ENCODE measurements around the gene ABCG4. TPM values are rescaled to one million over a fixed set of nuclear protein-coding genes. Genes with fewer than 3 reads are reported as not detected.

The ABCG4 gene
- total RNA-seq, 1 experiment from 2014 or later = 1.9 TPM

GRCh38 chr11:119189393-119189792, 40.5 kb downstream of the ABCG4 start:
- ChIA-PET RAD21 (ENCODE audit: low non-redundant PET in 1 of 2, low total read pairs in 2 of 2, uncharacterized antibody in 2 of 2, unreplicated experiment in 2 of 2) (no interaction called here), POLR2A (no interaction called here), CTCF (interaction anchor here (2.2 kb wide), 1 partner anchor 17 kb away, joined by 5 read pairs; the partner anchor contains the start of gene CBL)
- Histone ChIP-seq H3K4me1 (ENCODE audit: control insufficient read depth in 1 of 2, insufficient read depth in 2 of 2, low read length in 2 of 2) (peaks cover 4 to 17% of the 10 kb centered on the region in 2 experiments; a peak in 3 of 4 replicates), H4K20me1 (ENCODE audit: insufficient read depth) (no peaks in the 10 kb centered on the region), H3K4me2 (ENCODE audit: low read length) (0 out of 2 replicates have a peak overlapping the region, but pooled peaks have one; percentile 5), H3K9me3 (ENCODE audit: control insufficient read depth in 1 of 2, insufficient read depth in 1 of 2, low read depth in 1 of 2, low read length in 2 of 2) (no peaks in the 10 kb centered on the region), H3K79me2 (ENCODE audit: insufficient read depth, low read length) (no peaks in the 10 kb centered on the region), H3K4me3 (replicated peaks in 1 of 2; ENCODE audit: low read depth in 1 of 2, low read length in 2 of 2) (no peak overlapping the region), H3K36me3 (ENCODE audit: control insufficient read depth in 1 of 2, insufficient read depth in 2 of 2, low read length in 2 of 2) (no peaks in the 10 kb centered on the region), H3K9ac (ENCODE audit: low read length) (no peak overlapping the region), H3K27ac (ENCODE audit: low read depth, low read length) (no peak overlapping the region), H3K27me3 (ENCODE audit: insufficient read depth, low read length) (no peaks in the 10 kb centered on the region), H2AFZ (ENCODE audit: low read depth, low read length, poor library complexity, severe bottlenecking) (no peak overlapping the region), H3K9me2 (ENCODE audit: insufficient read depth) (no peaks in the 10 kb centered on the region)
- DNase-seq (ENCODE audit: low read depth, low spot score) = no peak
- peak; percentile 37 for ATAC-seq
- BruUV-seq (replicated peaks) = no TSS peak
- TF ChIP-seq ZNF274 (IDR thresholded peaks at IDR 0.05; ENCODE audit: low read depth, low read length) = no peak
- TF ChIP-seq, protein P1, sequence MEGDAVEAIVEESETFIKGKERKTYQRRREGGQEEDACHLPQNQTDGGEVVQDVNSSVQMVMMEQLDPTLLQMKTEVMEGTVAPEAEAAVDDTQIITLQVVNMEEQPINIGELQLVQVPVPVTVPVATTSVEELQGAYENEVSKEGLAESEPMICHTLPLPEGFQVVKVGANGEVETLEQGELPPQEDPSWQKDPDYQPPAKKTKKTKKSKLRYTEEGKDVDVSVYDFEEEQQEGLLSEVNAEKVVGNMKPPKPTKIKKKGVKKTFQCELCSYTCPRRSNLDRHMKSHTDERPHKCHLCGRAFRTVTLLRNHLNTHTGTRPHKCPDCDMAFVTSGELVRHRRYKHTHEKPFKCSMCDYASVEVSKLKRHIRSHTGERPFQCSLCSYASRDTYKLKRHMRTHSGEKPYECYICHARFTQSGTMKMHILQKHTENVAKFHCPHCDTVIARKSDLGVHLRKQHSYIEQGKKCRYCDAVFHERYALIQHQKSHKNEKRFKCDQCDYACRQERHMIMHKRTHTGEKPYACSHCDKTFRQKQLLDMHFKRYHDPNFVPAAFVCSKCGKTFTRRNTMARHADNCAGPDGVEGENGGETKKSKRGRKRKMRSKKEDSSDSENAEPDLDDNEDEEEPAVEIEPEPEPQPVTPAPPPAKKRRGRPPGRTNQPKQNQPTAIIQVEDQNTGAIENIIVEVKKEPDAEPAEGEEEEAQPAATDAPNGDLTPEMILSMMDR (IDR thresholded peaks at IDR 0.05 in 2 of 3, conservative IDR thresholded peaks at IDR 0.05 in 1 of 3; ENCODE audit: borderline replicate concordance in 1 of 3, insufficient read depth in 1 of 3, low read depth in 2 of 3, low read length in 2 of 3) = no peak
- no peak for TF ChIP-seq TCF7L2 (IDR thresholded peaks at IDR 0.05; ENCODE audit: borderline replicate concordance, extremely low read depth, insufficient read depth, insufficient read length)
- no peak for TF ChIP-seq ATF3 (IDR thresholded peaks at IDR 0.05)
- no peak for TF ChIP-seq EZH2 (IDR thresholded peaks at IDR 0.05)
- TF ChIP-seq ZBTB33 (IDR thresholded peaks at IDR 0.05; ENCODE audit: extremely low read depth, insufficient replicate concordance, low read length) = no peak
- TF ChIP-seq ZFX (IDR thresholded peaks at IDR 0.05) = no peak
- TF ChIP-seq JUND (IDR thresholded peaks at IDR 0.05) = no peak
- no peak for TF ChIP-seq CEBPB (IDR thresholded peaks at IDR 0.05; ENCODE audit: low read depth)
- no peak for TF ChIP-seq POLR2A (IDR thresholded peaks at IDR 0.05; ENCODE audit: borderline replicate concordance, extremely low read depth, insufficient read depth, insufficient read length)
- TF ChIP-seq ELF1 (IDR thresholded peaks at IDR 0.05; ENCODE audit: borderline replicate concordance, low read depth) = no peak
- intact Hi-C loops (cut with micrococcal nuclease) = no loop called here
